RPMI7951 (cell line): Measurements from ENCODE around the gene CEP192. TPM values are rescaled to one million over a fixed set of nuclear protein-coding genes. Genes with fewer than 3 reads are reported as not detected.
A peak's percentile ranks its signal among the peaks of the same experiment; 100 is the strongest.
"Not testable (repeated sequence)": the region's sequence is repeated elsewhere in the genome, so short reads cannot be mapped to it uniquely, and the experiment has no call there.

Experiments used
- DNase-seq: peaks from one replicate; pipeline ENCODE4 v3.0.0-alpha.2; 2012; ENCODE audit warnings: low read depth
- total RNA-seq: library from RNA; depleted of rRNA; stranded (reverse); fragments of >200 nt; shearing (Covaris generic); gene quantifications from 2 replicates; pipeline ENCODE4 v1.2.3, GENCODE V29; 2014

Gene CEP192
- total RNA-seq, 1 experiment from 2014 or later: 32.2 TPM

DNA sequence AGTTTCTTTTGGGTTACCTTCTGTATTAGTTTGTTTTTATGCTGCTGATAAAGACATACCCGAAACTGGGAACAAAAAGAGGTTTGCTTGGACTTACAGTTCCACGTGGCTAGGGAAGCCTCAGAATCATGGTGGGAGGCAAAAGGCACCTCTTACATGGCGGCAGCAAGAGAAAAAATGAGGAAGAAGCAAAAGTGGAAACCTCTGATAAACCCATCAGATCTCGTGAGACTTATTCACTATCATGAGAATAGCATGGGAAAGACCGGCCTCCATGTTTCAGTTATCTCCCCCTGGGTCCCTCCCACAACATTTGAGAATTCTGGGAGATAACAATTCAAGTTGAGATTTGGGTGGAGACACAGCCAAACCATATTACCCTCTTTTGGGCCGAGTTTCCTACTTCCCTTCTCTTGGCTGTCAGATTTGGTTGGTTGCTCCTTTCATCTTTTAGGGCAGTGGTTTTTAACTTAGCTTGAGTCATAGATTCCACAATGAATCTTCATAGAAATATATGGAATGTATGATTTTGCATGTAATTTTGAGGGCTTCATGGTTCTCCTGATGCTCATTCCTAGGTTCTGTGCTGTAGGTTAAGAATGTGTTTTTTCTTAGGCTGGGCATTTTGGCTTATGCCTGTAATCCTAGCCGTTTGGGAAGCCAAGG is 44.2 kb downstream of the CEP192 start:
- peak; percentile 1 for DNase-seq

GRCh38 chr18:13036622-13037320 is 45.6 kb downstream of the CEP192 start:
- no peak for DNase-seq

DNA sequence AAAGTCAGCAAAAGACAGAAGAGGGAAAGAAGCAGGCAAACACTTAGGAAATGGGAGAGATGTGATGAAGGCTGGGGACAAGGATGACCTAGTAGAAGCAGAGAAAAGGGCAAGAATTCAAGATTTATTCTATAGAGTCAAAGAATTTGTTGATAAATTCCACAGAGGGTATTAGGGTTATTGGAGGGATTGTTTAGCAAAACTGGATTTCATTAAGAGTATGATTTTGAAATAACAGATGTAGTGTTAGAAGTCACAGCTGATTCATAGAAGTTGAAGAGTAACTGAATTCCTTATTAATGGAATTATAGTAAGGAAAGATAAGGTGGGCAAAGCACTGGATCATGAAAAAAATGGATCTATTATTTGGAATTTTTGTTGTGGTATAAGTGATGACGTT is 48.6 kb downstream of the CEP192 start:
- no peak for DNase-seq

GRCh38 chr18:13043066-13043465 is 51.9 kb downstream of the CEP192 start:
- DNase-seq: no peak

DNA sequence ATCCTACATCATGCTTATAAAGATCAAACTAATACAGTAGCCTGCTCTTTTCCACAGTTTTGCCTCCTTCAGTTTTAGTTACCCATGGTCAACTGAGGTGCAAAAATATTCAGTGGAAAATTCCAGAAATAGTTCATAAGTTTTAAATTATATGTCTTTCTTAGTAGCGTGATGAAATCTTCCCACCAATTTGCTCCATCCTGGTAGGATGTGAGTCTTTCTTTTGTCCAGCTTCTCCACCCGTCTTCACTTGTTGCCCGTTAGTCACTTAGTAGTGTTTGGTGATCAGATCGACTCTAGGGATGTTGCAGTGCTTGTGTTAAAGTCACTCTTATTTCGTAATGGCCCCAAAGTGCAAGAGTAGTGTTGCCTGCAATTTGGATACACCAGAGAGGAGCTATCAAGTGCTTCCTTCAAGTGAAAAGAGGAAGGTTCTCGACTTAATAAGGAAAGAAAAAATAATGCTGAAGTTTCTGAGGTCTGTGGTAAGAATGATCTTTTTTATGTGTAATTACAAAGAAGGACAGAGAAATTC is 57.0 kb downstream of the CEP192 start:
- DNase-seq: no peak

DNA sequence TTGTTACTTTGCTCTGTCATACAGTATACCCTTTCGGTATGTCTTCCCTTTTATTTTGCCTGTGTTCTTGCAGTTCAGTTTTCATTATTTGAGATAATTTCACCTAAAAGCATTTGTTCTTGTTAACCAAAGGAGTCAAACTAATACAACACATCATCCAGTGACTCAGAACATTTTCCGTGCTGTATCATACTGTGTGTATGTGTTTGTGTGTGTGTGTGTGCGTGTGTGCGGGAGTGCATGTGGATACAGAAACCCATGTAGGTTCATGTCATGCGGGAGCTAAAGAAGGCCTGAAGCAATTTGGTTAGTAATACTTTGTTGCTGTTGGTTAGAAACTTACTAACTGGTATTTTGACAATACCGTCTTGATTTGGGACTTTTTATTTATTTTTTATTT is 60.0 kb downstream of the CEP192 start:
- no peak for DNase-seq

GRCh38 chr18:13051950-13052349 is 60.8 kb downstream of the CEP192 start:
- DNase-seq: no peak

DNA sequence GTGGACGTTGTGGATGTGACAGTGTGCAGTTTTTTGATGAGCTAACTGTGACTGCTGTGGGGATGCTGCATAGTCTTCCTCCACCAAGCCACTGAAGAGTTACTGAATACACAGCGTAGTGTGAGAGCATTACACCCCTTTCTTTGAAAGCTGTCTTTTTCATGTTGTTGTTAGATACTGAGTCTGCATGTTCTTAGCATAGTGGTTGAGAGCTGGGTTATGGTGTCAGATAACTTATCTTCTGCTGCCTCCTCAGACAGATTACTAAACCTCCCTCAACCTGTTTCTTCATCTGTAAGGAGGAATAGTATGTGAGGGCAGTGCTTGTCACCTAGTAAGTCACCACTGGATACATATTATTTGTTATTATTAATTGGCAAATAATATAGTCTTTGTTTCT is 63.2 kb downstream of the CEP192 start:
- no peak for DNase-seq

- no peak for DNase-seq
These were observed 70.5 kb downstream of the CEP192 start for GRCh38 chr18:13061630-13062189.

DNA sequence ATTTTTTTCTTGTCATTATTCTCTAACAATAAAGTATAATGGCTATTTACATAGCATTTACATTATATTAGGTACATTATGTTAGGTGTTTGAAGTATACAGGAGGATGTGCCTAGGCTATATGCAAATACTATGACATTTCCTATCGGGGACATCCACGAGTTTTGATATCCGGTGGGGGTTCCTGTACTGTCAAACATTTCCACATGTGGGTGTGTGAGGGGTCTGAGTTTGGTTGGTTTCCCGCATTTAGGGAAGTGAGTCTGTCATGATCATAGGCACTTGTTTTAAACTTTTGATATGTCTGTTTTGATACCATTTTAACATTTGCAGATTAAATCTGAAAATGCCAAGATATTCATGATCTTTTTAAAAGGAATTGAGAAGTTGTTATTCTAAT is 76.0 kb downstream of the CEP192 start:
- DNase-seq: no peak

DNA sequence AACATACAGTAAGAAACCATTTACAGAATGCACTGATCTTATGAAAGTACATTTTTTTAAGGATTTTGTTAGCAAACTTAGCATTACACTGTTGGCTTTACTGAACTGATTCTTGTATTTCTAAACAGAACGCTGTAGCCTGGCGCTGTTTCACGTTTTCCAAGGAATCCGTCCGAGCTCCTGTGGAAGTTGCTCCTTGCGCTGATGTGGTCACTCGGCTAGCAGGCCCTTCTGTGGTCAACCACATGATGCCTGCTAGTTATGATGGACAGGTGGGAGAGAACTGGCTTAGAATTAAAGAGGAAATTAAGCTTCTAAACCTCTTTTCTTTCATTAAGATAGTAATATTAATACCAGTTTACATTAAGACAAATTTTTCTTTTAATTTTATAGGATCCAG is 76.8 kb downstream of the CEP192 start:
- DNase-seq: no peak

DNA sequence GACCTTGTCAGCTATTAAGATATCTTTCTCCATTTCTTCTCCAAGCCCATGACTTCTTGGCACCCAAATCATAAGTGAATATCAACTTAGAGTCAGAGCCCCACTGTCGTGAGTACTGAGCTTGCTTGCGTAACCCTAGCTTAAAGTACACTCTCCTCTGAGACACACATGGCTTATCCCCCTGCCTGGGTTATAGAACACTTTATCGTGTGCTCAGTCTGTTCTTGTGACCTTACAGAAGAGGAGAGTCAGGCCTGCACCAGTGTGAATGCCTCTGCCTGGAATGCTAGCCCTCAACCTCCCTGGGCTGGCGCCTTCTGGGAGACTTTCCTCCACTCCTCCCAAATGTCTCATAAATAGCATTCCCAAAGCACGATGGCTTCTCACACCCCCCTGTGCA is 79.3 kb downstream of the CEP192 start:
- no peak for DNase-seq

GRCh38 chr18:13076886-13077285 is 85.7 kb downstream of the CEP192 start:
- DNase-seq: no peak

GRCh38 chr18:13077473-13077872 is 86.3 kb downstream of the CEP192 start:
- DNase-seq: no peak

GRCh38 chr18:13078065-13078464 is 86.9 kb downstream of the CEP192 start:
- DNase-seq: not testable (repeated sequence)

DNA sequence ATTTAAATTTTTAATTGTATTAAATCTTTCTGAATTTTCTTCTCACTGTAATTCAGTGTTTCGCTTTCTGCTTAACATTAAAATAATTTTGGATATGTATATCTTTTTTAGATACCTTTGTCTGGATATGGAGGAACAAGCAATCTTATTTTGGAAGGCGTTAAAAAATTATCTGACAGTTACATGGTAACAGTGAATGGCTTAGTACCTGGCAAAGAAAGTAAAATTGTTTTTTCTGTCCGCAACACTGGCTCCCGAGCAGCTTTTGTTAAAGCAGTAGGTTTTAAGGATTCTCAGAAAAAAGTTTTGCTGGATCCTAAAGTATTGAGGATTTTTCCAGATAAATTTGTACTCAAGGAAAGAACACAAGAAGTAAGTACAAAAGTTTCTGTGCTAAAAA is 95.7 kb downstream of the CEP192 start:
- no peak for DNase-seq

GRCh38 chr18:13095466-13095865 is 104.3 kb downstream of the CEP192 start:
- no peak for DNase-seq

DNA sequence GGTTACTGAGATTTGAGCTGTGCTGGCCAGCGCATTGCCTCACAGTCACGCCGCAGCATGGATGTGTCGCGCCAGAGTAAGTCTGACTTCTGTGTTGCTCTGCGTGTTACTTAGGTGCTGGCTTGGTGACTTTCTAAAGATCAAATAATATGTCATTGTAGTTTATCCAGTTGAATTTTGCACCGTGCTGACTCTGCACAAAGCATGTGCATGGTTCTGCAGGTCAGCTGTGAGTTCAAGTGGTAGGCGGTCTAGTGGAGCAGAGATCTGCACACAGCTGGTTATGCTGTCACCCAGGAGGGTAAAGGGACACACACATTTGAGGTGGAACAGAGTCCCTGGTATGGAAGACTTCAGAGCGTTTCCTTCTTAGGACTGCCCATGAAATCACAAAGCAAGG is 105.1 kb downstream of the CEP192 start:
- no peak for DNase-seq

DNA sequence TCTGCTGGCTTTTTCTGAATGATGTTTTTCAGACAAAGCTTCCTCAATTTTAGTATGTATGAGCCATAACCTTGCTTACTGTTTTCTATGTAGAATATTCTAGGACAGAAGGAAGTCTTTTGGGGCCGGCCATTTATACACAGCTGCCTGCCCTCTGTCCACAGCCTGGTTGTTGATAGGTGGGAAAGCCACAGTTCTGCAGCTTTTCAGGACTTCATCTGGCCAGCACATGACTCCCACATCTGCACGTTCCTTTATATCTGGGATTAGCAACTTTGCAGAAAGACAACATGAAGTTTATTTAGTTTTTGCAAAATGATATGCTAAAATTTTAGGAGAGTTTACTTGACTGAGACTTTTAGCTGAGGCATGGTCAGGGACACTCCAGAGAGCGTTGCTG is 105.6 kb downstream of the CEP192 start:
- no peak for DNase-seq

- DNase-seq: not testable (repeated sequence)
These were observed 106.9 kb downstream of the CEP192 start for GRCh38 chr18:13098104-13098503.

DNA sequence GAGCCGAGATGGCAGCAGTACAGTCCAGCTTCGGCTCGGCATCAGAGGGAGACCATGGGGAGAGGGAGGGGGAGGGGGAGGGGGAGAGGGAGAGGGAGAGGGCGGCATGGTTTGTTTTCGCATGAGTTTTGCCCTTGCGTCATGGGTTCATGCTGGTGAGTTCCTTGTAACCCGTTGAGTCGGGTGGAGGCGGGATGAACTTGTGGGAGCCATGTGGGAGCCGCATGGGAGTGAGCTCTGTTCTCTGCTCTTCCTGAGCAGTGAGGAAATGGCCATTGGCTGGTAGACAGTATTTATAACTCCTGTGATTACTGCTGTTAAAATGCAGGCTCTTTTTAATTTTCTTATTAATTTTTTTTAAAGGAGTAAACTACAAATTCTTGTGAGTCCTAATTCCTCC is 108.0 kb downstream of the CEP192 start:
- no peak for DNase-seq

GRCh38 chr18:13100942-13101658 is 109.9 kb downstream of the CEP192 start:
- no peak for DNase-seq
